HG03045 (cell line): Measurements from ENCODE around the gene LRRC27.
"Not testable (repeated sequence)": the region's sequence is repeated elsewhere in the genome, so short reads cannot be mapped to it uniquely, and the experiment has no call there.

Experiments used
- ATAC-seq: cut with Tn5 transposase; IDR thresholded peaks from one replicate; pipeline ENCODE4 v1.9.1; 2021; ENCODE audit warnings: mild to moderate bottlenecking, moderate library complexity; ENCODE audit not compliant: unreplicated experiment

The LRRC27 gene

DNA sequence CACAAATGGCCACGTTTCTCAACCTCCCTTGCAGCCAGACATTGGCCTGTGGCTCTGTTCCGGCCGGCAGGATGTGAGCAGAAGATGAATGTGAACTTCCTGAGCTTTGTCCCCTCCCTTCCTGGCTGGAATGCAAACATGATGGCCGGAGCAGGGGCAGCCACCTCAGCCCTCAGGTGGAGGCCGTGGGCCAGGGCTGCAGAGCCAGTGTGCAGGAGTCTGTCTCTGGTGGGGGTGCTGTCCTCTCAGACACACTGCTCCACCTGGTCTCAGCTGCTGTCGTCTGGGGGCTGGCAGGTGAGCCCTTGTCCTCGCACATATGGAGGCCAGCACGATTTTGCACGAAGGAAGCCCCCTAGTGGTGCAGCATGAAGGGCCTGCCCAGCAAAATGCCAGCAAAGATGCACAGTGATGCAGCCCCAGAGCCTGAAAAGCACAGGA is 39.7 kb downstream of the LRRC27 start:
- ATAC-seq = no peak

DNA sequence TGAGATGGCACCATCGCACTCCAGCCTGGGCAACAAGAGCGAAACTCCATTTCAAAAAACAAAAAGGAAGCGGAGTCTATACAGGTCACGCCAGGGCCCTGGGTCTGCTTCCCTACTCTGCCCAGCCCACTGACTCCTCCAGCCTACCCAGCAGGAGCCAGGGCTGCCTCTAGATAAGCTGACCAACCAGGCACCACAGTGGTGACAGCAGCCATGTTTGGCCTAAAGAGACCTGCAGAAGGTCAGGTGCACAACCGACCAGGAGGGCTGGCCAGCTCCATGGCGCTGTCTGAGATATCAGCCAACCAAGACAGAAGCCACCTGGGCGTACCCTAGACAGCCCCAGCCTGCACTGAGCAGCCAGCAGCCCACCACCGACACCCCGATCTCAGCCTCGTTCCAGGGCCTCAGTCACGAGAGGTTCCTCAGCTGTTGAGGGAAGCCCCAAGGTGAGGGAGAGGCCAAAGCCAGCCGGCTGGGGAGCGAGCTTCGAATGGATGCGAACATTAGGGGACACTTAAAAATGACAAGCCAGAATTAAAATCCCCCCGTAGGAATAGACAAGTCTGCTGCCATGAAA is 40.6 kb downstream of the LRRC27 start:
- no peak for ATAC-seq

DNA sequence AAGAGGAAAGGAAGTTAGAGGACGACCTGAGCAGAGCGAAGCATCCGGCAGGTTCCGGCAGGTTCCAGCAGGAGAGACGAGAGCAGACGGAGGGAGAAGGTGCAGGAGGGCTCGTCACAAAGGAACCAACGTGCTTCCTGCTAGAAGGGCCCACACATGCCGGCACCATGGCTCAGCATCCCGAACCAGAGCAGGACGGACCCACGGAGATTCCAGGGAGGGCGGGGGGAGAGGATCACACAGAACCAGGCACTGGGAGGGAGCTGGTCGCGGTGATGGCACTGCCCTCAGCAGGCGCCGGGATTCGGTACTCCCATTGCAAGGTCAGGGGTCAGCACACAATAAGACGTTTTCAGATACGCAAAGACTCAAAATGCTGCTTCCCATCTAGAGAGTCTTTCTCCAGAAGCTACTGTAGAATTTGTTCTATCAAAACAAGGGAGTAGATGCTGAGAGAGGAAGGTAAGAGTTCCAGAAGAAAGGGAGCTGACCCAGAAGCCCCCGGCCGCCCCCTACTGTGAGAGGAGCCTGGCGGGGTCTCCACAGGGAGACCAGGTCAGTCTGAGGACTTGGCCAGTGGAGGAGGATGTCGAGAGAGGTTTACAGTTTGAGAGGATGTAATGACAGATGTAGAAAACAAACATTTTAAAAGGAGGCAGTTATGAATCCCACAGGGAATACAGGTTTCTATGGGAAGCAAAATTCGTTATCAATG is 41.4 kb downstream of the LRRC27 start:
- no peak for ATAC-seq

GRCh38 chr10:132374176-132374575 is 42.2 kb downstream of the LRRC27 start:
- no peak for ATAC-seq

GRCh38 chr10:132374612-132375011 is 42.6 kb downstream of the LRRC27 start:
- no peak for ATAC-seq

DNA sequence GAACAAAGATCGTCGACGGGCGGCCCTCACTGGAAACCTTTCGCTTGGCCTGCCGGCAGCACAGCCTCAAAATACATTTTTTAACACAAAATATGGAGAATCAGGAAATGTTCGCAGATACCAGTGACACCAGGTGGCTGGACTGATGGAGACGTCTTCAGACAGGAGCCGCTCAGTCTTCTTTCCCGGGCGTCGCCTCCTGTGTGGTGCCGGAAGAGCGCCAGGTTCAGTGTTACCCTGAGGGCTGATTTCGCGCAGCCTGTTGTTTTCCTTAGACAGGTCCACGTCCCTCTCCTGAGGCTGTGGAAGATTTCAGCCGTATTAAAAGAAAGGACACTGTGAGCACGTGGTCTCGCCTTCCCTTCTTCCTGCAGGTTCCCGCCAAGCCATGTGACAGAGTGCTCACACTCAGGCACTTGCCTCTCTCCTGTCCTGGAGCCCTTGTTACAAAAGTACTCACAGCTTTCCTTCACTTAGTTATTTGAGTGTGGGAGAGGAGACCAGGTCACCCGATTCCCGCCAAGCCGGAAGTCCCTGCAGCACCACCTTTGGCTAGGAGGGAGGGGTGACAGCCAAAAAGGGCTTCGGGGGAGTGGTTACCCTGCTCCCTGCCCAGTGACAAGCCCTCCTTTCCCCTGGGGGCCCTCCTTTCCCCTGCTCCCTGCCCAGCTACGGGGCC is 43.3 kb downstream of the LRRC27 start:
- ATAC-seq = no peak

DNA sequence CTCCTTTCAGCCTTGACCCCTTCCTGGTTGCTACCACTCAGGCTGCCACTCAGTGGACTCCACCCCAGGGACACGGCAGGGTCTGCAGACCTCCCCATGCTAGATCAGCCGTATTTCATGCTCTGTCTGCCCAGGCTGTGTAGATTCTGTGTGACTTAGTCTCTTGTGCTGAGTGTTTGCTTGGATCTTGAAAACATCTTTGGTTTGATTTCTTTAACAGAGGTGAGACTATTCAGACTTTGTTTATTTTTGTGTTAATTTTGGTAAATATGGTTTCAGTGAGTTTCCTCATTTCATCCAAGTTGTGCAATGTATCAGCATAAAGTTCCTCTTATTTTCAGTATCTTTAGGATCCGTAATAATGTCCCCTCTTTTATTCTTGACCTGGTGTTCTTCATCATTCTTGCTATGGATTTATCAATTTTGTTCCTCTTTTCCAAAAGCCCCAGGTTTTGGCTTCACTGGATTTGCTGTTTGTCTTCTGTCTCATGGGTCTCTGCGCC is 43.9 kb downstream of the LRRC27 start:
- ATAC-seq = no peak

DNA sequence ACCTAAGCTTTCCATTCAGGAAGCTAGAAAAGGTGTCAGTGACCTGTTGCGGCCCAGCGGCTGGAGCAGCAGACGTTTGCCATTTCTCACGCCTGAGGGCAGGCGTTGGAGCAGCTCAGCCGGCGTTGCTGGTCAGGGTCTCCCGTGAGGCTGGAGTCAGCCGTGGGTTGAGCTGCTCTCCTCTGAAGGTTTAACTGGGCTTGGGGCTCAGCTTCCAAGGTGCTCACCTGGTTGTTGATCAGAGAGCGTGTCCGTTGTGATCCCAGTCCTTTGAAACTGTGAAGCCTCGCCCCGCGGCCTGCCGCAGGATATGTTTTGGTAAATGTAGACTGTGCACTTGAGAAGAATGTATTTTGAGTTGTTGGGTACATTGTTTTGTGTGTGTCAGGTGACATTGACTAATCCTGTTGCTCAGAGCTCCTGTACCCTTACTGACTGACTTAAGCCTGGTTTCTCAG is 44.4 kb downstream of the LRRC27 start:
- no peak for ATAC-seq

GRCh38 chr10:132377326-132377725 is 45.3 kb downstream of the LRRC27 start:
- ATAC-seq = no peak

DNA sequence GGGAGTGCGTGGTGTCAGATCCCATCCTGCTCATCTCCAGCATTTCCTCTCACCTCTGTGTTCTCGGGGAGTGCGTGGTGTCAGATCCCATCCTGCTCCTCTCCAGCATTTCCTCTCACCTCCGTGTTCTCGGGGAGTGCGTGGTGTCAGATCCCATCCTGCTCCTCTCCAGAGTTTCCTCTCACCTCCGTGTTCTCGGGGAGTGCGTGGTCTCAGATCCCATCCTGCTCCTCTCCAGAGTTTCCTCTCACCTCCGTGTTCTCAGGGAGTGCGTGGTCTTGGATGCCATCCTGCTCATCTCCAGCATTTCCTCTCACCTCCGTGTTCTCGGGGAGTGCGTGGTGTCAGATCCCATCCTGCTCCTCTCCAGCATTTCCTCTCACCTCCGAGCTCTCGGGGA is 47.0 kb downstream of the LRRC27 start:
- ATAC-seq = not testable (repeated sequence)

DNA sequence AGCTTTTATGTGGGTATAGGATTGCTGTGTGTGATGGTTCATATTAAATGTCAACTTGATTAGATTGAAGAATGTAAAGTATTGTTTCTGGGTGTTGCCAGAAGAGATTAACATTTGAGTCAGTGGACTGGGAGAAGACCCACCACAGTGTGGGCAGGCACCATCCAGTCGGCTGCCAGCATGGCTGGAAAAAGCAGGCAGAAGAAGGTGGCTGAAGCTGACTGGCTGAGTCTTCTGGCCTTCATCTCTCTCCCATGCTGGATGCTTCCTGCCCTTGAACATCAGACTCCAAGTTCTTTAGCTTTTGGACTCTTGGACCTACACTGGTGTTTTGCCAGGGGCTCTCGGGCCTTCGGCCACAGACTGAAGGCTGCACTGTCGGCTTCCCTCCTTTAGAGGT is 49.0 kb downstream of the LRRC27 start:
- ATAC-seq = not testable (repeated sequence)

DNA sequence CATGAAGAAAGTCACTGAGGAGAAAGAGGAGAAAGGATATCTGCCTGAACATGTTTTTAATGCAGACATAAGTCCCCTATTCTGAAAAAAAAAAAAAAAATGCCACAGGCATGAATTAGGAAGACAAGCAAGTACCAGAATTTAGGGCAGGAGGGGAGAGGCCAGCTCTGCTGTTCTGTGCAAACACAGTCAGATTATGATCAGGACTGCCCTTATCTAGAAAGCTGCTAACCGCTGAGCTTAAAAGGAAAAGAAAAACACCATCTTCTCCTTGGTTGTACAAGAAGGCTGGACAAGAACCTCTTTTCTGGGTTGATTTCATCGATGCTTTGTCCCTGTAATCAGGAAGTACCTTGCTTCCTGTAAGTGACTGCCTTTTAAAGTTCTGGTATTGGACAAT is 49.7 kb downstream of the LRRC27 start:
- ATAC-seq = no peak

- ATAC-seq = no peak
Observed at GRCh38 chr10:132382231-132382922, 50.4 kb downstream of the LRRC27 start.

- ATAC-seq = no peak
Observed at GRCh38 chr10:132383101-132383500, 51.1 kb downstream of the LRRC27 start.

GRCh38 chr10:132383751-132384196 is 51.8 kb downstream of the LRRC27 start:
- no peak for ATAC-seq

- ATAC-seq = no peak
Observed at GRCh38 chr10:132384618-132385388, 52.8 kb downstream of the LRRC27 start.

GRCh38 chr10:132385389-132385667 is 53.3 kb downstream of the LRRC27 start:
- ATAC-seq = no peak

DNA sequence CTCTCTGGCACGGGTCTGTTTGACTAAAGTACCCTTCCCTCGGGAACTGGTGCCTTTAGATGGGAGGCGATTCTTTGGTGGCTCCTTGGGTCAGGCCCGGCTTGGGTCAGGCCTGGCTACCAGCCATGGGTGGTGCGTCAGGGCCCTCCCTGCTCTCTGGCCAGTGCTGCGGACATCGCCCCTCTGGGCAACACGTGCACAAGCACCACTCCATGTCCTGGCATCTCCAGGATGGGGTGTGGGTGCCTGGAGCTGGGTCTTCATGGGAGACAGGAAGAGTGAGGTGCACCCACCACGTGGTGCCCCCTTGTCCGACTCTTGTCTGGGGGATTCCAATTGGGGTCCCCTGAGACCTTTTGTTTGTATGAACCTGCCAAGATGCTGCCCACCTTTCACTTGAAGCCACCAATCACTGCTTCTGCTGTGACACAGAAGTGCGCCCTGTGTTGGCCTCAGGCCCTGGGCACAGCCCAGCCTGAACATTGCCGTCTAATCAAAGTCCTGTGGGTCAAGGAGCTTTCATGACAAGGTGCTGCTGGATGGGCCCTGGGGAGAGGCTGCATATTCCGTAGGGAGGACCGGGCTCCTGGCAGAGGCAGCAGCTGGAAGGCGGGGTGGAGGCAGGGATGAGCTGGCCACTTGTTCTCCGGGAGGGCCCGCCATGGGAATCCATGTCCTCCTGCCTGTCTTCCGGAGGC is 53.9 kb downstream of the LRRC27 start:
- ATAC-seq = no peak

- no peak for ATAC-seq
Observed at GRCh38 chr10:132386419-132386831, 54.4 kb downstream of the LRRC27 start.

- ATAC-seq = not testable (repeated sequence)
Observed at GRCh38 chr10:132386896-132387295, 54.9 kb downstream of the LRRC27 start.
